Measurements from ENCODE around the gene SLC38A2. TPM values are rescaled to one million over a fixed set of nuclear protein-coding genes. Genes with fewer than 3 reads are reported as not detected.
A peak's percentile ranks its signal among the peaks of the same experiment; 100 is the strongest.

SLC38A2 gene
- total RNA-seq, 1 experiment from 2014 or later, result 453 TPM

DNA sequence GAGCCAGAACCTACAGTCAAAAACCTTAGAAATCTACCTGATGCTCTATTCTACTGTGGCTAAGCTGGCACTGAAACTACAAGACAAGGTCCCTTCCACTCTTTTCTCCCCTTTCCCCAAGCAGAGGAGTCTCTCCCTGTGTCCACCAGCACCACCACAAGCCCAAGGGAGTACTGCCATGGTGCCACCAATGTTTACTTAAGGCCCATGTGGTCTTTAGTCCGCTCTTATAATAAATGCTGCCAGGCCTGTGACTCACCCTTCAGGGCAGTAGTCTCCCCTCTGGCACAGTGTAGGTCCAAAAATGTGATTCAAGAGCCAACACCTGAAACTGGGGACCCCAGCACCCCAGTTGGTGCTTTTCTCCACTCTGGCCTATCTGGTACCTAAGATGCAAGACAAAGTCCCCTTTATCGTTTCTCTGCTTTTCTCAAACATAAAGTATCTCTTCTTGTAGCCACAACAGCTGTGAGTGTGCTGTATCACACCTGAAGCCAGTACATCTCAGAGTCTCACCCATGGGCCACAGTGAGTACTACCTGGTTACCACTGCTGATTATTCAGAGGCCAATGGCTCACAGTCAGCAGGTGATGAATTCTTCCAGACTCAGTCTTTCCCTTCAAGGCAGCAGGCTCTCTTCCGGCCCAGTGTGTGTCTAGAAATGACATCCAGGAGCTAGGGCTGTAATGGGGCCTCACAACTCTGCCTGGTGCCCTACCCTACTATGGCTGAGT is 29.3 kb downstream of the SLC38A2 start:
- H3K23me2 ChIP-seq (ENCODE audit: insufficient read length, low read depth, low read length, poor library complexity, severe bottlenecking), result no peaks in the 10 kb centered on the region

More for the DNA sequence above, 29.3 kb downstream of the SLC38A2 start:
- TF ChIP-seq, protein P1, sequence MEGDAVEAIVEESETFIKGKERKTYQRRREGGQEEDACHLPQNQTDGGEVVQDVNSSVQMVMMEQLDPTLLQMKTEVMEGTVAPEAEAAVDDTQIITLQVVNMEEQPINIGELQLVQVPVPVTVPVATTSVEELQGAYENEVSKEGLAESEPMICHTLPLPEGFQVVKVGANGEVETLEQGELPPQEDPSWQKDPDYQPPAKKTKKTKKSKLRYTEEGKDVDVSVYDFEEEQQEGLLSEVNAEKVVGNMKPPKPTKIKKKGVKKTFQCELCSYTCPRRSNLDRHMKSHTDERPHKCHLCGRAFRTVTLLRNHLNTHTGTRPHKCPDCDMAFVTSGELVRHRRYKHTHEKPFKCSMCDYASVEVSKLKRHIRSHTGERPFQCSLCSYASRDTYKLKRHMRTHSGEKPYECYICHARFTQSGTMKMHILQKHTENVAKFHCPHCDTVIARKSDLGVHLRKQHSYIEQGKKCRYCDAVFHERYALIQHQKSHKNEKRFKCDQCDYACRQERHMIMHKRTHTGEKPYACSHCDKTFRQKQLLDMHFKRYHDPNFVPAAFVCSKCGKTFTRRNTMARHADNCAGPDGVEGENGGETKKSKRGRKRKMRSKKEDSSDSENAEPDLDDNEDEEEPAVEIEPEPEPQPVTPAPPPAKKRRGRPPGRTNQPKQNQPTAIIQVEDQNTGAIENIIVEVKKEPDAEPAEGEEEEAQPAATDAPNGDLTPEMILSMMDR (conservative IDR thresholded peaks at IDR 0.05), result no peak
- H3K36me3 Mint-ChIP-seq (ENCODE audit: insufficient read depth in 1 of 3, low read depth in 3 of 3), result 0 out of 7 replicates have a peak, but pooled peaks cover 0 to 9% (median 0%) of the 10 kb centered on the region in 3 experiments
- no peak overlapping the region for H4K91ac ChIP-seq (ENCODE audit: insufficient read length, low read depth, low read length)
- H4K5ac ChIP-seq (ENCODE audit: insufficient read length, low read depth, low read length), result no peak overlapping the region
- H3K27me3 Mint-ChIP-seq (ENCODE audit: low read depth), result no peaks in the 10 kb centered on the region; the same call in none of the 2 replicates
- H2BK12ac ChIP-seq (ENCODE audit: insufficient read length, low read depth, low read length), result no peak overlapping the region
- no peak overlapping the region for H3K9ac ChIP-seq (ENCODE audit: extremely low read depth, insufficient read length, low read length)
- H3K27me3 ChIP-seq (ENCODE audit: insufficient read depth, low read length), result no peaks in the 10 kb centered on the region
- H2AK5ac ChIP-seq (ENCODE audit: insufficient read length, low read length), result no peak overlapping the region
- H4K8ac ChIP-seq (replicated peaks; ENCODE audit: insufficient read length, low read depth, low read length), result no peak overlapping the region
- no peaks in the 10 kb centered on the region for H3K79me2 ChIP-seq (ENCODE audit: insufficient read depth, low read length)
- no peak for DNase-seq
- no peak overlapping the region for H3K18ac ChIP-seq (ENCODE audit: insufficient read length, low read depth, low read length)
- H2AFZ ChIP-seq (ENCODE audit: low read length), result no peak overlapping the region
- no peak overlapping the region for H3K56ac ChIP-seq (ENCODE audit: insufficient read length, low read depth, low read length)
- H3K27ac Mint-ChIP-seq, result peak overlapping the region in 1 of 3 experiments; percentile 40; a peak in 1 of 7 replicates
- no peak overlapping the region for H2BK15ac ChIP-seq (ENCODE audit: low read depth, low read length)
- H3K4me2 ChIP-seq (ENCODE audit: insufficient read depth, insufficient read length, low read length), result no peak overlapping the region
- peaks cover 0 to 12% of the 10 kb centered on the region in 2 experiments; a peak in 3 of 4 replicates for H3K4me1 Mint-ChIP-seq
- H3K4ac ChIP-seq (ENCODE audit: low read depth, low read length), result no peak overlapping the region
- no peaks in the 10 kb centered on the region for H4K20me1 ChIP-seq (ENCODE audit: control insufficient read depth, insufficient read depth, insufficient read length)
- no peak overlapping the region for H3K14ac ChIP-seq (ENCODE audit: insufficient read depth, low read length)
- no peak overlapping the region for H3K4me3 Mint-ChIP-seq
- no peaks in the 10 kb centered on the region for H3K9me3 ChIP-seq (ENCODE audit: control insufficient read depth, low read depth, low read length)
- H3T11ph ChIP-seq (ENCODE audit: low read length), result no peak overlapping the region
- no peak overlapping the region for H2BK20ac ChIP-seq (ENCODE audit: low read depth, low read length, poor library complexity, severe bottlenecking)
- H3K9me3 Mint-ChIP-seq, result peaks cover 0 to 3% of the 10 kb centered on the region in 2 experiments; a peak in 2 of 5 replicates
- no CpG with 5 or more reads among the region's 3 CpGs for WGBS (ENCODE audit: extremely low coverage, insufficient read length, low lambda C conversion rate)
- H2BK5ac ChIP-seq (ENCODE audit: insufficient read length, low read length), result no peak overlapping the region
- H3K4me1 ChIP-seq (ENCODE audit: insufficient read depth, low read length), result no peaks in the 10 kb centered on the region; the same call in 1 of the 2 replicates
- H3K27ac ChIP-seq (ENCODE audit: insufficient read length, low read depth, low read length), result no peak overlapping the region
- no peak overlapping the region for H2BK120ac ChIP-seq (ENCODE audit: low read depth, low read length, poor library complexity, severe bottlenecking)
- no peaks in the 10 kb centered on the region for H3K79me1 ChIP-seq (ENCODE audit: insufficient read depth, low read depth, low read length, poor library complexity, severe bottlenecking)
- no peak overlapping the region for H3K23ac ChIP-seq (ENCODE audit: insufficient read length, low read depth, low read length)
